Stomach (tissue), 4 donors: ENCODE results near the gene CHD8.
A peak's percentile ranks its signal among the peaks of the same experiment; 100 is the strongest.

Experiments used
- POLR2AphosphoS5 ChIP-seq, 3 donors: sonication (generic); formaldehyde crosslinking; IDR thresholded peaks; one replicate each; pipeline ENCODE4 v1.6.1; 2016; ENCODE audit warnings: antibody characterized with exemption in 3 of 3
- TF ChIP-seq, protein P1 (sequence below), 7 experiments: fragments of 450-650 bp in 4 of 7; fragments of 200-600 bp in 3 of 7; sonication (generic) in 3 of 7; IDR thresholded peaks; one replicate each; pipeline ENCODE4 v1.5.1; 2016 to 2019; ENCODE audit warnings: antibody characterized with exemption in 7 of 7, control low read depth in 2 of 7, mild to moderate bottlenecking in 1 of 7

DNA sequence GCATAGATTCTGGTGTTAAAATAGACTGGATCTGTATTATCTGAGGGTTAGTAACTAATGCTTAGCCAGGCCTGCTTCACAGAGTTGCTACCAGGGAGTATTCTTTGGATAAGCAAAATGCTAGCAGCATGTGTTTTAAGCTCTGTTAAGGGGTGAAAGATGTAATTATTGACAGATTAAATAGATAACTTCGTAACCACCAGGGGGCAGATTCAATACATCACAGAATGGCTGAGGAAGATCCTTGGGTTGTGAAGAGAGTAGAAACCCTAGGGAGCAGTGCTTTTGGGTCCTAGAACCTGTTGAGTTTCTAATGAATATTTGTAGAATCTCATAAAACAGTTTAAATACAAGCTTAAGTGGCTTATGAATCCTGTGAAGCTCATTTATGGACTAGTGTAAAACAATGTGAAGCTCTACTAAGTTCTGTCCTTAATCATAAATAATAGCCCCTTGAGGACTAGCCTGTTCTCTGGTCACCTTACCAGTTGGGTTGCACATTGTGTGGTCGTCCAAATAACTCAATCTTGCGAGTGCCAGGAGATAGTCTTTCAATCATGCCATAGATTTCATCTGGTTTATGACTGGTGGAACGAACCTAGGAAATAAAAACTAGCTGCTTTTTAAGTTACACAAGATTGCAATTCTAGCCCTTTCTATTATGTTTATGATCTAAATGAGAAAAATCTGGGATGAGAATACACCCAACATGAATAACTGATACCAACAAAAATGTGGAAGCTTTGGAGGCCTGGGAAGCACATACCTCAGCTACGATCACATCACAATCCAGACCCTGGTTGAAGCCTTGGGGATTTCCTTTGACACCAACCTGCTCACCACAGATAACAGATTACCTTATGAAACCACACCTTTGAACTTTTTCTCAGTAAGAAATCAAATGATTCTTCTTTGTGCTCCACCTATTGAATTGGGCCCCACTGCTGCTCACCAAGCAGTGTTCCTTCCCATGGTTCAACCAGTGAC, 42.9 kb upstream of the CHD8 start:
- TF ChIP-seq, protein P1, sequence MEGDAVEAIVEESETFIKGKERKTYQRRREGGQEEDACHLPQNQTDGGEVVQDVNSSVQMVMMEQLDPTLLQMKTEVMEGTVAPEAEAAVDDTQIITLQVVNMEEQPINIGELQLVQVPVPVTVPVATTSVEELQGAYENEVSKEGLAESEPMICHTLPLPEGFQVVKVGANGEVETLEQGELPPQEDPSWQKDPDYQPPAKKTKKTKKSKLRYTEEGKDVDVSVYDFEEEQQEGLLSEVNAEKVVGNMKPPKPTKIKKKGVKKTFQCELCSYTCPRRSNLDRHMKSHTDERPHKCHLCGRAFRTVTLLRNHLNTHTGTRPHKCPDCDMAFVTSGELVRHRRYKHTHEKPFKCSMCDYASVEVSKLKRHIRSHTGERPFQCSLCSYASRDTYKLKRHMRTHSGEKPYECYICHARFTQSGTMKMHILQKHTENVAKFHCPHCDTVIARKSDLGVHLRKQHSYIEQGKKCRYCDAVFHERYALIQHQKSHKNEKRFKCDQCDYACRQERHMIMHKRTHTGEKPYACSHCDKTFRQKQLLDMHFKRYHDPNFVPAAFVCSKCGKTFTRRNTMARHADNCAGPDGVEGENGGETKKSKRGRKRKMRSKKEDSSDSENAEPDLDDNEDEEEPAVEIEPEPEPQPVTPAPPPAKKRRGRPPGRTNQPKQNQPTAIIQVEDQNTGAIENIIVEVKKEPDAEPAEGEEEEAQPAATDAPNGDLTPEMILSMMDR (IDR thresholded peaks at IDR 0.05), result peak in 3 of 7 experiments; percentile 28 to 41 (median 37)
- no peak for TF ChIP-seq POLR2AphosphoS5 (IDR thresholded peaks at IDR 0.05)
